Prostate gland (tissue), 2 donors: ENCODE data around the gene SEMA3G.

ENCODE experiments used
- POLR2A ChIP-seq: fragments of 450-650 bp; IDR thresholded peaks from one replicate; pipeline ENCODE4 v1.6.1; 2016; ENCODE audit warnings: antibody characterized with exemption, mild to moderate bottlenecking
- POLR2AphosphoS5 ChIP-seq: sonication (generic); formaldehyde crosslinking; IDR thresholded peaks from one replicate; pipeline ENCODE4 v1.6.1; 2017; ENCODE audit warnings: antibody characterized with exemption
- TF ChIP-seq, protein P1 (sequence below), 4 experiments: fragments of 200-600 bp in 2 of 4; fragments of 450-650 bp in 2 of 4; sonication (generic) in 2 of 4; IDR thresholded peaks; 1 replicate in 3 of 4; 2 replicates in 1 of 4; pipeline ENCODE4 v1.5.1; 2016 to 2019; ENCODE audit warnings: antibody characterized with exemption in 4 of 4, mild to moderate bottlenecking in 2 of 4, moderate library complexity in 2 of 4

- TF ChIP-seq POLR2AphosphoS5 (no peak), POLR2A (no peak)
- TF ChIP-seq, protein P1, sequence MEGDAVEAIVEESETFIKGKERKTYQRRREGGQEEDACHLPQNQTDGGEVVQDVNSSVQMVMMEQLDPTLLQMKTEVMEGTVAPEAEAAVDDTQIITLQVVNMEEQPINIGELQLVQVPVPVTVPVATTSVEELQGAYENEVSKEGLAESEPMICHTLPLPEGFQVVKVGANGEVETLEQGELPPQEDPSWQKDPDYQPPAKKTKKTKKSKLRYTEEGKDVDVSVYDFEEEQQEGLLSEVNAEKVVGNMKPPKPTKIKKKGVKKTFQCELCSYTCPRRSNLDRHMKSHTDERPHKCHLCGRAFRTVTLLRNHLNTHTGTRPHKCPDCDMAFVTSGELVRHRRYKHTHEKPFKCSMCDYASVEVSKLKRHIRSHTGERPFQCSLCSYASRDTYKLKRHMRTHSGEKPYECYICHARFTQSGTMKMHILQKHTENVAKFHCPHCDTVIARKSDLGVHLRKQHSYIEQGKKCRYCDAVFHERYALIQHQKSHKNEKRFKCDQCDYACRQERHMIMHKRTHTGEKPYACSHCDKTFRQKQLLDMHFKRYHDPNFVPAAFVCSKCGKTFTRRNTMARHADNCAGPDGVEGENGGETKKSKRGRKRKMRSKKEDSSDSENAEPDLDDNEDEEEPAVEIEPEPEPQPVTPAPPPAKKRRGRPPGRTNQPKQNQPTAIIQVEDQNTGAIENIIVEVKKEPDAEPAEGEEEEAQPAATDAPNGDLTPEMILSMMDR (IDR thresholded peaks at IDR 0.05) = peak; percentile 97 to 100 (median 98)
These were observed 2.0 kb upstream of the SEMA3G start for GRCh38 chr3:52446631-52447511.
